ENCODE measurements around the gene CACUL1. TPM values are rescaled to one million over a fixed set of nuclear protein-coding genes. Genes with fewer than 3 reads are reported as not detected.

The CACUL1 gene
- total RNA-seq, 2 donors from 2014 or later = 26.1 to 29.8 TPM

DNA sequence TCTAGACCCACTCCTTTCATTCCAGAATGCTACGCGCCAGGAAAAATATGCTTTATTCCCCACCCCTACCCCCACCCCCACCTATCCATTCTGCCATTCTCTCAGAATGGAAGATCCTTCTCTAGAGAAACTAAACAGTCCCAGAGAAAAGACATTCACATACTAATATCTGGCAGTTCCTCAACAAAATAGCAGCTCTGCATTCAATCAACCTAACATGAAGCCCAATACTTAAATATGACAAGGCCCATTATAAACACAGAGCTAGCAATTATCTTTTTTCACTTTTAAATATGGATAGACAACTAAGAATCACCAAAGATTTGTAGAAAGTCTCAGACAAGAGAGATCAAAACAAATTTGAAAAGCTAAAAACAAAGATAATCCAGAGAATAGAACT lies 16.4 kb downstream of the CACUL1 start:
- Mint-ChIP-seq H3K9me3 (no peaks in the 10 kb centered on the region), H3K27me3 (ENCODE audit: low read depth) (no peaks in the 10 kb centered on the region), H3K4me3 (no peak overlapping the region), H3K36me3 (ENCODE audit: insufficient read depth in 2 of 2) (no peaks in the 10 kb centered on the region), H3K4me1 (ENCODE audit: low read depth) (peaks cover 66% of the 10 kb centered on the region), H3K27ac (no peak overlapping the region)
- DNase-seq = no peak
- no peak for ATAC-seq (replicated peaks in 1 of 2)

- H3K9me3 Mint-ChIP-seq = no peaks in the 10 kb centered on the region
- H3K4me1 Mint-ChIP-seq (ENCODE audit: low read depth) = peaks cover 66% of the 10 kb centered on the region
- DNase-seq (no peak), ATAC-seq (replicated peaks in 1 of 2) (no peak)
- no peak overlapping the region for H3K4me3 Mint-ChIP-seq
- H3K27me3 Mint-ChIP-seq (ENCODE audit: low read depth) = no peaks in the 10 kb centered on the region
- H3K27ac Mint-ChIP-seq = no peak overlapping the region
- H3K36me3 Mint-ChIP-seq (ENCODE audit: insufficient read depth in 2 of 2) = no peaks in the 10 kb centered on the region
Measured at GRCh38 chr10:118737603-118738302, 17.0 kb downstream of the CACUL1 start.

- no peak overlapping the region for H3K27ac Mint-ChIP-seq
Measured at GRCh38 chr10:118735294-118735693, 19.5 kb downstream of the CACUL1 start.

GRCh38 chr10:118734475-118734874 lies 20.3 kb downstream of the CACUL1 start:
- Mint-ChIP-seq H3K27me3 (ENCODE audit: low read depth) (no peaks in the 10 kb centered on the region), H3K27ac (no peak overlapping the region), H3K9me3 (no peaks in the 10 kb centered on the region), H3K4me1 (ENCODE audit: low read depth) (peaks cover 72% of the 10 kb centered on the region), H3K4me3 (no peak overlapping the region), H3K36me3 (ENCODE audit: insufficient read depth in 2 of 2) (no peaks in the 10 kb centered on the region)
- DNase-seq = no peak
- ATAC-seq (replicated peaks in 1 of 2) = no peak

More at GRCh38 chr10:118735294-118735693, 19.5 kb downstream of the CACUL1 start:
- Mint-ChIP-seq H3K4me1 (ENCODE audit: low read depth) (peaks cover 74% of the 10 kb centered on the region), H3K27me3 (ENCODE audit: low read depth) (no peaks in the 10 kb centered on the region), H3K4me3 (no peak overlapping the region), H3K9me3 (no peaks in the 10 kb centered on the region), H3K36me3 (ENCODE audit: insufficient read depth in 2 of 2) (no peaks in the 10 kb centered on the region)
- no peak for DNase-seq
- no peak for ATAC-seq (replicated peaks in 1 of 2)

GRCh38 chr10:118732245-118733165 lies 22.3 kb downstream of the CACUL1 start:
- Mint-ChIP-seq H3K36me3 (ENCODE audit: insufficient read depth in 2 of 2) (no peaks in the 10 kb centered on the region), H3K9me3 (no peaks in the 10 kb centered on the region), H3K27ac (no peak overlapping the region), H3K4me3 (peak overlapping the region; percentile 37 to 60), H3K4me1 (ENCODE audit: low read depth) (peaks cover 58% of the 10 kb centered on the region), H3K27me3 (ENCODE audit: low read depth) (no peaks in the 10 kb centered on the region)
- peak; percentile 84 to 93 for ATAC-seq (replicated peaks in 1 of 2)
- DNase-seq = no peak

- ATAC-seq (replicated peaks in 1 of 2) = no peak
- peaks cover 52% of the 10 kb centered on the region for H3K4me1 Mint-ChIP-seq (ENCODE audit: low read depth)
- H3K9me3 Mint-ChIP-seq = no peaks in the 10 kb centered on the region
- no peak for DNase-seq
- H3K4me3 Mint-ChIP-seq = no peak overlapping the region
- no peak overlapping the region for H3K27ac Mint-ChIP-seq
- no peaks in the 10 kb centered on the region for H3K36me3 Mint-ChIP-seq (ENCODE audit: insufficient read depth in 2 of 2)
- H3K27me3 Mint-ChIP-seq (ENCODE audit: low read depth) = no peaks in the 10 kb centered on the region
Measured at GRCh38 chr10:118730756-118731456, 23.9 kb downstream of the CACUL1 start.

DNA sequence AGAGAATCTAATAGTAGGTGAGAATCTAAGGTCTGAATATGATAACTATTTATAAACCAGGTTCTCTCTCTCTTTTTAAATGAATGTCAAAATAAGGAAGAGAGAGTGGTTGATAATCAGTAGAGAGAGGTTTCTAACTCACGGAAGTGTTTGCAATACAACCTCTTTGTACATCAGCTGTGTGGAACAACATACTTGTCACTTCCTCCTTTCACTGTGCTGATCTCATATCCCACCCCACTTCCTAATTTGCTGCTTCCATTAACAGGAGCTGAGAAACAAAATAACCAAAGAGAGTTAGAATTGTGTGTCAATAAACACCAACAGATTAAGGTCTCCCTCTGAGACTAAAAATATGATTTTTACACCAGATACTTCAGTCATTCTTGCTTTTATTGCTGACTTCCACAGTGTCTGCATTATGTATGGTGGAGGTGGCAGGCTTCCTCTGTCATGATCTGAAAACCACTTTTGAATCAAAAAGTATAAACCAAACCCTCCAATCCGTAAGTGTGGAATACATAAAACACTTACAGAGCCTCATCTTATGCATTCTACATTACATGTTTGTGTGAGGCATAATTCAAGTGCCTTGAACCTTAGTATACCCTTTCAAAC lies 25.0 kb downstream of the CACUL1 start:
- Mint-ChIP-seq H3K4me1 (ENCODE audit: low read depth) (peaks cover 46% of the 10 kb centered on the region), H3K27me3 (ENCODE audit: low read depth) (no peaks in the 10 kb centered on the region), H3K4me3 (no peak overlapping the region), H3K9me3 (no peaks in the 10 kb centered on the region), H3K27ac (peak overlapping the region; percentile 68), H3K36me3 (ENCODE audit: insufficient read depth in 2 of 2) (no peaks in the 10 kb centered on the region)
- ATAC-seq (replicated peaks in 1 of 2) = peak in 1 of 2 donors; percentile 41
- no peak for DNase-seq

DNA sequence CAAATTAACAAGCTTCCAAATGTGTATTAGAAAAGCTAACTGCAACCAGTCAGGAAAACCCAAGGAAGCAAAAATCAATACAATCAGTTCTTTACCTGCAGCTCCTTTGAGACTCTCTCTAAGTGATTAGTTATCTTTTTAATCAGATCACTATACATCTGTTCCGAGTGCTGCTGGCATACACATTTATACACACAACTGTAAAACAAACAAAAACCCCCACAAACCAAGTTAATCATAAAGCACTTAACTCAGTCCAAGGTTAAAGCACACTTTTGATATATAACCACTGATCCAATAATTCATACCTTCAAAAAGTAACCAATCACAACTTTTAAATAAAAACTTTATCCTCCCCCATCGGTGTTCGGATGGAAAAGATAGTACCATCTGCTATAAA lies 25.6 kb downstream of the CACUL1 start:
- no peak for ATAC-seq (replicated peaks in 1 of 2)
- H3K4me1 Mint-ChIP-seq (ENCODE audit: low read depth) = peaks cover 46% of the 10 kb centered on the region
- H3K27ac Mint-ChIP-seq = peak overlapping the region; percentile 23

DNA sequence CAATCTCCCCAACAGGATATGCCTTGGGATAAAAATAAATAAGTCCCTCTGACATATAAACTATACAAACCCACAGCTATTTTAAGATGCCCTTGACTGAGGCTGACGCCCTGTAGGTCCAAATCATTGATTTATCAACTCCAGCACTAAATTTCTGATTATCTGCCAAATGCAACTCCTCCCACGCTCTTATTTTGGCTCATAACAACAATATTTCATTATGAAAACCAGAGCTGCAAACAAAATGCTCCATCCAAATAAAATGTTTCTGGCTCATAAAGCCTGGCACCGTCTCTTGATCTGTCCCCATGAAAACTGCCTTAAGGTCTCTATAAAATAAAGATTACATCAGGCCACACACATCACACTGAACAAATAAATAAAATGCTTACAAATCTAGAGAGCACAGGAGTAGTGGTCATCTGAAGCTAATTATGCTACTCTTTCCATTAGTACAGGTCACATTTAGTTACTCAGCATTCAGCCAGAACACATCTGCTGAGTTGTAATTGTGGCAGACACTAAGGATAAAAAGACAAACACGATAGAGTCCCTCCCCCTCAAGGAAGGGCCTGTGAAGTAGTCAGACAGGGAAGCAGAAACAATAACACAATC lies 28.8 kb downstream of the CACUL1 start:
- no peak overlapping the region for H3K4me3 Mint-ChIP-seq
- no peaks in the 10 kb centered on the region for H3K36me3 Mint-ChIP-seq (ENCODE audit: insufficient read depth in 2 of 2)
- H3K27me3 Mint-ChIP-seq (ENCODE audit: low read depth) = no peaks in the 10 kb centered on the region
- no peaks in the 10 kb centered on the region for H3K9me3 Mint-ChIP-seq
- no peak for ATAC-seq (replicated peaks in 1 of 2)
- no peak overlapping the region for H3K27ac Mint-ChIP-seq
- H3K4me1 Mint-ChIP-seq (ENCODE audit: low read depth) = peaks cover 16% of the 10 kb centered on the region
- no peak for DNase-seq

More for the DNA sequence above, 25.6 kb downstream of the CACUL1 start:
- no peaks in the 10 kb centered on the region for H3K9me3 Mint-ChIP-seq
- no peak overlapping the region for H3K4me3 Mint-ChIP-seq
- H3K36me3 Mint-ChIP-seq (ENCODE audit: insufficient read depth in 2 of 2) = no peaks in the 10 kb centered on the region
- no peak for DNase-seq
- H3K27me3 Mint-ChIP-seq (ENCODE audit: low read depth) = no peaks in the 10 kb centered on the region

- H3K4me1 Mint-ChIP-seq (ENCODE audit: low read depth) = no peaks in the 10 kb centered on the region
- H3K36me3 Mint-ChIP-seq (ENCODE audit: insufficient read depth in 2 of 2) = no peaks in the 10 kb centered on the region
- no peak overlapping the region for H3K27ac Mint-ChIP-seq
- no peak for DNase-seq
- H3K27me3 Mint-ChIP-seq (ENCODE audit: low read depth) = no peaks in the 10 kb centered on the region
- no peak overlapping the region for H3K4me3 Mint-ChIP-seq
- no peak for ATAC-seq (replicated peaks in 1 of 2)
- H3K9me3 Mint-ChIP-seq = no peaks in the 10 kb centered on the region
Measured at GRCh38 chr10:118723466-118723865, 31.3 kb downstream of the CACUL1 start.

GRCh38 chr10:118721539-118721876 lies 33.3 kb downstream of the CACUL1 start:
- H3K27me3 Mint-ChIP-seq (ENCODE audit: low read depth) = no peaks in the 10 kb centered on the region
- H3K9me3 Mint-ChIP-seq = no peaks in the 10 kb centered on the region
- ATAC-seq (replicated peaks in 1 of 2) (no peak), DNase-seq (no peak)
- no peak overlapping the region for H3K27ac Mint-ChIP-seq
- H3K4me1 Mint-ChIP-seq (ENCODE audit: low read depth) = no peaks in the 10 kb centered on the region
- no peak overlapping the region for H3K4me3 Mint-ChIP-seq
- H3K36me3 Mint-ChIP-seq (ENCODE audit: insufficient read depth in 2 of 2) = no peaks in the 10 kb centered on the region

DNA sequence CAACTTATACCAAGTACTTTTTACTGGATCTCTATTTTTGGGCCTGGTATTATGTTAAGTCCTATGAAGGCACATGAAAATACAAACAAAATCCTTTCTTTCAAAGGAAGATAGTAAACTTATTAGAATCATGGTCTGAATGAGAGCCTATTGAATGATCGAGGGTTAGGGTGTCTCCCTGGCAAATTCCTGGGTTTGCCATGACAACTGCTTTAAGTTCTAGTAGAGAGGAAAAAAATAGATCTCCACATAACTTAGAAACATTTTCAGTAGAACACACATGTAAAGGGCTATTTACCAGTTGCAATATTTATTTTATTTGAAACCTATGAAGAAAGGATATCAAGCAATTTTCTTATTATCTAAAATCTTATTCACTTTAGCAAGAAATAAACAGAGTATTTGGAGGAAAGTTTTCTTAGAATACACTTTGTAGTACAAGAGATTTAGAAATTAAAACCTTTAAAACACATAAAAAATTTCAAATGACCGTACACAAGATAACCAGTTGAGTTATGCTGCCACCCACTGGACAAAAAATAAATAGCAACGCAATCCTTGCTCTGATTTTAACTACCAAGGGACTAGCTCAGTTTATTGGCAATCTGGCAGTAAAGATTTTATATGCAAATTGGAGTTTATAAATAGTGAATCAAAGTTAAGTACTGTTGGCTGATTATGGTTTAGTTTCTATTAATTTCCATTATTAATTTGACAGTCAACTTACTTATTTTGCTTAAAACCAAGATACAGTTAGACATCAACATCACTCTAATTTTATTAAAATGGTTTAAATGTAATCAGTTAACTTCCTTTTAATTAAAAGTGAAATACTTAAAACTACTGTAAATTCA lies 33.9 kb downstream of the CACUL1 start:
- Mint-ChIP-seq H3K27ac (no peak overlapping the region), H3K36me3 (ENCODE audit: insufficient read depth in 2 of 2) (no peaks in the 10 kb centered on the region), H3K27me3 (ENCODE audit: low read depth) (no peaks in the 10 kb centered on the region), H3K4me1 (ENCODE audit: low read depth) (no peaks in the 10 kb centered on the region), H3K4me3 (no peak overlapping the region), H3K9me3 (no peaks in the 10 kb centered on the region)
- DNase-seq (peak; percentile 51 to 68), ATAC-seq (replicated peaks in 1 of 2) (no peak)

Data from activated T-cell treated with anti-CD3 and anti-CD28 coated beads, Interleukin-2, amount 50 U/mL, for 72 hours (primary cell).